ENCODE results near the gene ELP4.

Gene ELP4

GRCh38 chr11:31824879-31825837 lies 315.6 kb downstream of the ELP4 start:
- no peak for DNase-seq (ENCODE audit: low spot score)

- DNase-seq (ENCODE audit: low spot score) = no peak
Measured at GRCh38 chr11:31825838-31826484, 316.4 kb downstream of the ELP4 start.

- DNase-seq (ENCODE audit: low spot score) = no peak
Measured at GRCh38 chr11:31826536-31827438, 317.2 kb downstream of the ELP4 start.

GRCh38 chr11:31827455-31828206 lies 318.1 kb downstream of the ELP4 start:
- no peak for DNase-seq (ENCODE audit: low spot score)

GRCh38 chr11:31828217-31828616 lies 318.6 kb downstream of the ELP4 start:
- no peak for DNase-seq (ENCODE audit: low spot score)

- no peak for DNase-seq (ENCODE audit: low spot score)
Measured at GRCh38 chr11:31830406-31830805, 320.8 kb downstream of the ELP4 start.

- DNase-seq (ENCODE audit: low spot score) = no peak
Measured at GRCh38 chr11:31834237-31834636, 324.7 kb downstream of the ELP4 start.

Data from CD4-positive, alpha-beta T cell treated with Interleukin-6 at 100 ng/mL for 8 hours (primary cell).